HFF-Myc (cell line): ENCODE data around the gene TRIM65.

Source experiments
- DNase-seq: peaks from one replicate; pipeline ENCODE4 v3.0.0-alpha.2; 2011; ENCODE audit warnings: low read depth; ENCODE audit errors: extremely low read depth
- H3K4me3 ChIP-seq: replicated peaks from 2 replicates; pipeline ENCODE4 v1.5.1; 2011; ENCODE audit warnings: low read depth, mild to moderate bottlenecking, control low read depth, low read length
- CTCF ChIP-seq: IDR thresholded peaks from 2 replicates; pipeline ENCODE4 v1.5.1; 2012; ENCODE audit warnings: mild to moderate bottlenecking, low read depth, low read length, control low read depth; ENCODE audit errors: missing control alignments

Gene TRIM65

GRCh38 chr17:75917917-75918445 lies 21.2 kb upstream of the TRIM65 start:
- DNase-seq: no peak
- H3K4me3 ChIP-seq: no peak overlapping the region
- no peak for TF ChIP-seq CTCF

- no peak for TF ChIP-seq CTCF
- H3K4me3 ChIP-seq: no peak overlapping the region
- no peak for DNase-seq
Observed at GRCh38 chr17:75917141-75917916, 20.6 kb upstream of the TRIM65 start.

DNA sequence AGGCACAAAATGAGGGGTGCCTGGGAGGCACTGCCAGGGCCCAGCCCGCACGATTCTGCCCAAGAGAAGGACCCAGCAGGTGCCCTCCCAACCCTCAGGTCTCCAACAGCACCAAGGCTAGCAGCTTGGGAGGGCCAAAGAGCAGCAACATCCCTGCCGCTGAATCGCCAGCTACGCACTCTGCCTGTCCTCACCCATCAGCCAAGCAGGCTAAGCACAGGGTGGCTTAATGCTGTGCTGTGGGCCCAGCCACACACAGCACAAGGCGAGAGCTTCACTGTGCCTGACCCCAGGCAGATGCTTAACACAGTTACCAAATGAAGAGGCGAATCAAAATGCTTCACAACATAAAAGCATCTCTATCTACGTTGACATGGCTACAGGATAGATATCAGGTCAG lies 18.5 kb upstream of the TRIM65 start:
- no peak overlapping the region for H3K4me3 ChIP-seq
- no peak for DNase-seq
- no peak for TF ChIP-seq CTCF

DNA sequence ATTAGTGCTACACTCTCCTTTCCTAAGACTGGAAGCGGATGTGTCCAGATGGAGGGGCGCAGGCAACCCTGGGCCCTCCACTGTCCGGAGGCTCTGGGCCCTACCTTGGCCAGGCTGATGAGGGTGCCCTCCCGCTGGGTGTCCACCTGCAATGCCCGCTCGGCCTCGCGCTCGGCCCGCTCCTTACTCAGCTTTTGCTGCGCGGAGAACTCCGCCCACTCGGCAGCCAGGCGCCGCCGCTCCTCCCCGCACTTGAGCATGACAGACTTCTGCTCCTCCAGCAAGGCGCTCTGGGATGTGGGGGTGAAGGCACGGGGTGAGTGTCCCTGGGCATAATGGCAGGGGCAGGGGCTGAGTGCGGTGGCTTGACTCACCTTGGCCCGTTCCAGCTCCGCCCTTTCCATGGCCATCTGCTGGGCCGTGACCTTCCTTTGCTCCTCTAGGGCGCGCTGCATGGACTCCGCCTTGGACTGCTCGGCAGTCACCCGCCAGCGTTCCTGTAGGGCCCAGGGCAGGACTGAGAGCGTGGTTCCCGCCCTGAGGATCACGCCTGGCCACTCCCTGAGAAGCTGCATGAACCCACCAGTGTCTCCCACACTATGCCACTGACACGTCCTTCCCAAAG lies 18.0 kb upstream of the TRIM65 start:
- TF ChIP-seq CTCF: no peak
- H3K4me3 ChIP-seq: no peak overlapping the region
- no peak for DNase-seq

- DNase-seq: no peak
- no peak overlapping the region for H3K4me3 ChIP-seq
- TF ChIP-seq CTCF: no peak
Observed at GRCh38 chr17:75913537-75914210, 16.9 kb upstream of the TRIM65 start.

DNA sequence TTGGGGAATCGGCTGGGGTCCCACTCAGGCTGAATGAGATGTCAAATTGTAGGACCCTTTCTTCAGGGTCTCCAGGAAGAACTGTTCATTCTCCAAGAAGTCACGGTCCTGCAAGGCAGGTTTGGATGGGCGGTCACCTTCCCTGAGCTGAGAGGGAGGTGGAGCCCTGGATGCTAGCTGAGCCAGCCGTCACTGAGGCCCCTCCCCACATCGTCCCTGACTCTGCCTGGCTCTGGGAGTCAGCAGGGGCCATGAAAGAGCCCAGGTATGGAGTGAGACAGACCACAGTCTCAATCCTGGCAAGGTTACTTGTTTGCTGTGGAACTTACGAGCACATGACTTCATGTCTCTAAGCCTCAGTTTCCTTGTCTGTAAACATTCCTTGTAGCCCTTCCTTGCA lies 13.9 kb upstream of the TRIM65 start:
- no peak overlapping the region for H3K4me3 ChIP-seq
- no peak for TF ChIP-seq CTCF
- DNase-seq: no peak
